IPS-18a (cell line): ENCODE data around the gene SLC49A3.

Experiments used
- H3K27ac ChIP-seq: one replicate; pipeline ENCODE4 v1.5.1; 2013; ENCODE audit warnings: low read length
- H3K27me3 ChIP-seq: one replicate; pipeline ENCODE4 v1.6.1; 2013; ENCODE audit warnings: mild to moderate bottlenecking, low read length; ENCODE audit not compliant: control insufficient read depth, insufficient read depth
- H3K36me3 ChIP-seq: one replicate; pipeline ENCODE4 v1.6.1; 2013; ENCODE audit warnings: low read depth, low read length; ENCODE audit not compliant: control insufficient read depth
- H3K4me1 ChIP-seq: one replicate; pipeline ENCODE4 v1.6.1; 2013; ENCODE audit warnings: low read depth, low read length; ENCODE audit not compliant: control insufficient read depth
- H3K4me3 ChIP-seq: one replicate; pipeline ENCODE4 v1.5.1; 2013; ENCODE audit warnings: low read length
- H3K9ac ChIP-seq: one replicate; pipeline ENCODE4 v1.6.1; 2013; ENCODE audit warnings: mild to moderate bottlenecking, low read length, moderate library complexity
- H3K9me3 ChIP-seq: one replicate; pipeline ENCODE4 v1.6.1; 2013; ENCODE audit warnings: low read depth, low read length; ENCODE audit not compliant: control insufficient read depth

Gene SLC49A3

DNA sequence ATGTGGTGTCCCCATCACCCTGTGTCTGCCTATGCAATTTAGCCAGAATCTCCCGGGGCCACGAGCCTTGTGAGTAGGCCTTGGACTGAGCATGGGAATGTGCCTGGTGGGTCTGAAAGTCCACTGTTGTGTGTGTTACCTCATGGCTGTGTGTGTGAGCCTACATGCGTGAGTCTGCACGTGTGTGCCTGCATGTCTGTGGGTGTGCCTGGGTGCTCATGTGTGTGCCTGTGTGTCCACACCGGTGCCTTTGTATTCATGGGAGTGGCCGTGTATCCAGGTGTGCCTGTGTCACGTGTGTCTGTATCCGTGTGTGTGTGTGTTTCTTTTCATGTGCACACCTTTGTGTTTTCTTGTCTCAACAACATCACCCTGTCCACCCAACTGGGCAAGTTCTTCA is 29.1 kb downstream of the SLC49A3 start:
- H3K36me3 ChIP-seq = no peaks in the 10 kb centered on the region
- H3K9ac ChIP-seq = no peak overlapping the region
- H3K4me1 ChIP-seq = no peaks in the 10 kb centered on the region
- H3K27me3 ChIP-seq = no peaks in the 10 kb centered on the region
- no peak overlapping the region for H3K27ac ChIP-seq
- H3K9me3 ChIP-seq = no peaks in the 10 kb centered on the region
- H3K4me3 ChIP-seq = no peak overlapping the region

DNA sequence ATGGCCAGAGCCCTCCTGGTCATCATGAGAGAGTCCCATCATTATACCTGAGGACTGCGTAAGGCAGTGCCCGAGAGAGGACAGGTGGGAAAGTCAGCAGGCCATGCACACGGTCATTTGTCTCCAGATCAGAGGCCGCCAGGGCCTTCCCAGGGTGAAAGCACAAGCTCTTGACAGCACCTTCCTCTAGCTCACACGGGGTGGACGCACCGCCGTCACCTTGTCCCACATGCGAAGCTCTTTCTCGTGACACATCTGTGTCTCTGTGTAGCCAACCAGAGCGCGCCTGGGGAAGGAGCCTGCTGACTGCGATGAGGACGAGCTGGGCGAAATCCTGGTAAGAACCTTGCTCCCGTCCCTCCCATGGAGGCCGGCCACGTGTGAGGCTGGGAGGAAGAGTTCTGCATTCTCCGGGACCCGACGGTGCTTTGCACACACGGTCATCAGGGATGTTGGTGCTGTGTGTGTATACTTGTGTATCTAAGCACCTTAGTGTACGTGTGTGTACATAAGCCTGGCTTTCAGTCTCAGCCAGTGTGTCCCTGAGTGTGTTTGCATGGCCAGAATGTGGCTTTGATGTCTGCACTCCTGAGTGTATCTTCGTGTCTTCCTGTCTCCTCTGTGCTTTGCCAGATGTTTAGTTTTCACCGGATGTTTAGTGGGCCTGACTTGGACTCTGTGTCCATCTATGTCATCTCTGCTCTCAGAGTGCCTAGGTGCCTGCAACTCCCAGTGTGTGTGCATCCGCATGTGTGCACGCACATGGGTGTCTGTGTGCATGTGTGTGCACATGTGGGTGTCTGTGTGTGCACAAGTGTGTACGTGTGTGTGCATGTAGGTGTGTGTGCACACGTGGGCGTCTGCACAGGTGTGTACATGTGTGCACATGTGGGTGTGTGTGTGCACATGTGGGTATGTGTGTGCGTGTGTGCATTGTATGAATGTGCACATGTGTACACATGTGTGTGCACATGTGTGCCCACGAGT is 30.0 kb downstream of the SLC49A3 start:
- H3K4me3 ChIP-seq = no peak overlapping the region
- H3K9ac ChIP-seq = no peak overlapping the region
- H3K4me1 ChIP-seq = no peaks in the 10 kb centered on the region
- no peaks in the 10 kb centered on the region for H3K9me3 ChIP-seq
- H3K27ac ChIP-seq = no peak overlapping the region
- H3K36me3 ChIP-seq = no peaks in the 10 kb centered on the region
- no peaks in the 10 kb centered on the region for H3K27me3 ChIP-seq

DNA sequence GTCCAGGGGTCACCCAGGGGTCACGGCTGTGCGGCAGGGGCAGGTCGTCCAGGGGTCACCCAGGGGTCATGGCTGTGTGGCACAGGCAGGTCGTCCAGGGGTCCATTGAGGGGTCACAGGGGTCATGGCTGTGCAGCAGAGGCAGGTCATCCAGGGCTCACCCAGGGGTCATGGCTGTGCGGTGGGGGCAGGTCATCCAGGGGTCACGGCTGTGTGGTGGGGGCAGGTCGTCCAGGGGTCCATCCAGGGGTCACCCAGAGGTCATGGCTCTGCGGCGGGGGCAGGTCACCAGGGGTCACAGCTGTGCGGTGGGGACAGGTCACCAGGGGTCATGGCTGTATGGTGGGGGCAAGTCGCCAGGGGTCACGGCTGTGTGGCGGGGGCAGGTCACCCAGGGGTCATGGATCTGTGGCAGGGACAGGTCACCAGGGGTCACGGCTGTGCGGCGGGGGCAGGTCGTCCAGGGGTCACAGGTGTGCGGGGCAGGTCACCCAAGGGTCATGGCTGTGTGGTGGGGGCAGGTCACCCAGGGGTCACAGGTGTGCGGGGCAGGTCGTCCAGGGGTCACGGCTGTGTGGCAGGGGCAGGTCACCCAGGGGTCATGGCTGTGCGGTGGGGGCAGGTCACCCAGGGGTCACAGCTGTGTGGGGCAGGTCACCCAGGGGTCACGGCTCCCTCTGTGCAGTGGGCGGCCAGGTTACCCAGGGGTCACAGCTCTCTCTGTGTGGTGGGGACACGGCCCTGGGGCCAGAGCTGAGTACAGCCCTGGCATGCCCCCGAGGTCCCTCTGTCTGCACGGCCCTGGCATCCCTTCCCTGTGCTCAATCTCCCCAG is 30.9 kb downstream of the SLC49A3 start:
- Histone ChIP-seq H3K27me3 (no peaks in the 10 kb centered on the region), H3K4me3 (no peak overlapping the region), H3K9me3 (no peaks in the 10 kb centered on the region), H3K9ac (no peak overlapping the region), H3K4me1 (no peaks in the 10 kb centered on the region), H3K27ac (no peak overlapping the region), H3K36me3 (no peaks in the 10 kb centered on the region)

DNA sequence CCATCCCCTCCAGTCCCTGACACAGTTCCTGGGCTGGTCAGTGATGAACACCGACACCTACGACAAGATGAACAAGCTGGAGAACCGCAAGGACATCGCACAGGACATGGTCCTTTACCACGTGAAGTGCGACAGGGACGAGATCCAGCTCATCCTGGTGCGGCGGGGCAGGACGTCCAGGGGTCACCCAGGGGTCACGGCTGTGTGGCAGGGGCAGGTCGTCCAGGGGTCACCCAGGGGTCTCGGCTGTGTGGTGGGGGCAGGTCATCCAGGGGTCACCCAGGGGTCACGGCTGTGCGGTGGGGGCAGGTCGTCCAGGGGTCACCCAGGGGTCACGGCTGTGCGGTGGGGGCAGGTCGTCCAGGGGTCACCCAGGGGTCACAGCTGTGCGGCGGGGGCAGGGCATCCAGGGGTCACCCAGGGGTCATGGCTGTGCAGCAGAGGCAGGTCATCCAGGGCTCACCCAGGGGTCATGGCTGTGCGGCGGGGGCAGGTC is 31.6 kb downstream of the SLC49A3 start:
- Histone ChIP-seq H3K9me3 (no peaks in the 10 kb centered on the region), H3K36me3 (no peaks in the 10 kb centered on the region), H3K27ac (no peak overlapping the region), H3K4me1 (no peaks in the 10 kb centered on the region), H3K9ac (no peak overlapping the region), H3K27me3 (no peaks in the 10 kb centered on the region), H3K4me3 (no peak overlapping the region)

DNA sequence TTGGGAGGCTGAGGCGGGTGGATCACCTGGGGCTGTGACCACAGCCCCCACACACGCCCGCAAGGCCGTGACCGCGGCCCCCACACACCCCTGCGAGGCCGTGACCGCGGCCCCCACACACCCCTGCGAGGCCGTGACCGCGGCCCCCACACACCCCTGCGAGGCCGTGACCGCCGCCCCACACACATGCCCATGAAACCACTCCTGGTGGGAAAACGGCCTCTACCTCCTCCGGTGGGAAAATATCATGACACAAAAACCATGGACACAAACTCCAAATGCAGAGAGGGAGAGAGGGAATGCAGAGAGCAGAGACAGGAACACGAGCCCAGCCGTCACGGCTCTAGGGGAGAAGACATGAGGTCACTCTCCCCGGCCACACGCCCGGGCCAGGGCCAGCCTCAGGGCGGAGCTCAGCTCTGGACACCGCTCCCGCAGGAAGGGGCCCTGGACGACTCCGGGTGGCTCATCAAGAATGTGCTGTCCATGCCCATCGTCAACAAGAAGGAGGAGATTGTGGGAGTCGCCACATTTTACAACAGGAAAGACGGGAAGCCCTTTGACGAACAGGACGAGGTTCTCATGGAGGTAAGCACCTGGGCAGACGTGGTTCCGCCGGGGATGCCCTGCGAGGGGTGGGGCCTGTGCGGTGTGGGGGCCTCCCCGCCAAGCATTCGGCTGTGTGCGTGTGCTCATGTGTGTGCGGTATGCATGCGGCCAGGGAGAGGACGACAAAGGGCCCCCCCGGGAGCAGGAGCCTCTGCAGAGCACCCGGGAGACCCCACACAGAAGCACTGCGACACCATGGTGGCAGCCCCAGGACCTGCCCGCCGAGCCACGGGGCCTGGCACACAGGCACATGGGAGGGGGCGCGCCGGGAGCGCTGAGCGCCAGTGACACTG is 32.3 kb downstream of the SLC49A3 start:
- Histone ChIP-seq H3K27ac (no peak overlapping the region), H3K27me3 (no peaks in the 10 kb centered on the region), H3K9ac (no peak overlapping the region), H3K4me1 (no peaks in the 10 kb centered on the region), H3K4me3 (no peak overlapping the region), H3K36me3 (no peaks in the 10 kb centered on the region), H3K9me3 (no peaks in the 10 kb centered on the region)

DNA sequence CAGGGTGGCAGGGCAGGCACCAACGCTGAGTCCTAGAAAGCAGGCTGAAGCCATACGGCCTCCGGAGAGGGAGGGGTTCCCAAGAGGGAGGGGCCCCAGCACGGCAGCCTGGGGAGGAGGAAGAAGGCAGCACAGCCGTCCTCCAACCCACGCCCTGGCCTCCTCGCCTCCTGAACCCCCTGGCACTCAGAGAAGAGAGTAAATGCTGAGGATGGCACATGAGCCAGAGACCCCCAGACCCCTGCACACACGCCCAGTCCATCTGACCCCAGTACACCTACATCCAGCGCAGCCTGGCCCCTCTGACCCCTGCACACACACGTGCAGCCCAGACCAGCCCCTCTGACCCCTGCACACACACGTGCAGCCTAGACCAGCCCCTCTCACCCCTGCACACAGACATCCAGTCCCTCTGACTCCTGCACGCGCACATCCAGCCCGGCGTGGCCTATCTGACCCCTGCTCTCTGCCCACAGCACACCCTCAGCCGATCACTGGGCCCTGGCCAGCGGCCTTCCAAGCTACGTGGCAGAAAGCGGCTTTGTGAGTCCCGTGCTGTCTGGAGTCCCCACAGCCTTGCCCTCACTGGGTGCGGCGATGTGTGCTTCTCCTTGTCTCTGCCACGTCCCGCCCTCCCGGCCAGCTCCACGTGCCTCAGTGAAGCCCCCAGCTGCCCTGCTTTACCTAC is 33.3 kb downstream of the SLC49A3 start:
- no peaks in the 10 kb centered on the region for H3K9me3 ChIP-seq
- no peak overlapping the region for H3K4me3 ChIP-seq
- H3K9ac ChIP-seq = no peak overlapping the region
- no peaks in the 10 kb centered on the region for H3K27me3 ChIP-seq
- H3K36me3 ChIP-seq = no peaks in the 10 kb centered on the region
- no peaks in the 10 kb centered on the region for H3K4me1 ChIP-seq
- no peak overlapping the region for H3K27ac ChIP-seq

DNA sequence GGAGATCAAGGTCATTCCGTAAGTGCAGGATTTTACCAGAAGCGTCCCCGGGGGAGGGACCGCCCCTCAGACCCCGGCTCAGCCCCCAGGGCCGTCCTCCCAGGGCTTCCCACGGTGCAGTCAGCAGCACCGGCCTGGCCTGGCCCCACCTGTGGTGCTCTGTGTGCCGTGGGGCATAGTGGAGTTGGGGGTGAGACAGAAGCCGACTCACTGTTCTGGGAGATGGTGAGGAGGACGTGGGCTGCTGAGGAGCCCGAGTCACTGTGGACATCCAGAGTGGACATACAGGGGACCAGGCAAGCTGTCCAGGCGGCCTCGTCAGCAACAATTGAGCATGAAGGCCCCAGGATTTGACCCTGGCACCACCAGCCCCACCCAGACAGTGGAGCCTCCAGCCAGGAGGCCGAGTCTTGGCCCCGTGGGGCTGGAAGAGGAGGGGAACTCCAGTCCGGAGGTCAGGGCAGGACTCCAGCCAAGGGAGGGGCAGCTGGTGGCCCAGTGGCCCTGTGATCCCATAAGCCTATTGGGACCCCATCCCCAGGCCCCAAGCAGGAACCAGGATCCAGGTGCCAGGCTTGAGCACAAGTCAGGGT is 34.0 kb downstream of the SLC49A3 start:
- Histone ChIP-seq H3K27ac (no peak overlapping the region), H3K4me1 (no peaks in the 10 kb centered on the region)

DNA sequence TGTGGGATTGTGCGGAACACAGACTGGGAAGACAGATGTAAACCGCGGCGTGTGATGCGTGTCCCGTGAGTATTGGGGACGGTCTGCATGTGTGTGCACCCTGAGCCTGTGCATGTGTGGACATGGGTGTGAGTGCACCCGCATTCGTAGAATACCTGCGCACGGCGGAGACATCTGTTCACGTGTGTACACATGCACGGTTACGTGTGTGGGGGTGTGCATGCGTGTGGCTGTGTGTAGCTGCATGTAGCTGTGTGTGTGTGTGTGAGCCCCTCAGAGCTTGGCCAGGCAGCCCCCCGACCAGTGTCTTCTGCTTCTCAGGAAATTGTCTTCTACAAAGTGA is 34.5 kb downstream of the SLC49A3 start:
- Histone ChIP-seq H3K36me3 (no peaks in the 10 kb centered on the region), H3K4me3 (no peak overlapping the region), H3K4me1 (no peaks in the 10 kb centered on the region), H3K27ac (no peak overlapping the region), H3K9ac (no peak overlapping the region), H3K27me3 (no peaks in the 10 kb centered on the region), H3K9me3 (no peaks in the 10 kb centered on the region)

More for the DNA sequence above, 34.0 kb downstream of the SLC49A3 start:
- Histone ChIP-seq H3K9me3 (no peaks in the 10 kb centered on the region), H3K4me3 (no peak overlapping the region), H3K9ac (no peak overlapping the region), H3K36me3 (no peaks in the 10 kb centered on the region), H3K27me3 (no peaks in the 10 kb centered on the region)

DNA sequence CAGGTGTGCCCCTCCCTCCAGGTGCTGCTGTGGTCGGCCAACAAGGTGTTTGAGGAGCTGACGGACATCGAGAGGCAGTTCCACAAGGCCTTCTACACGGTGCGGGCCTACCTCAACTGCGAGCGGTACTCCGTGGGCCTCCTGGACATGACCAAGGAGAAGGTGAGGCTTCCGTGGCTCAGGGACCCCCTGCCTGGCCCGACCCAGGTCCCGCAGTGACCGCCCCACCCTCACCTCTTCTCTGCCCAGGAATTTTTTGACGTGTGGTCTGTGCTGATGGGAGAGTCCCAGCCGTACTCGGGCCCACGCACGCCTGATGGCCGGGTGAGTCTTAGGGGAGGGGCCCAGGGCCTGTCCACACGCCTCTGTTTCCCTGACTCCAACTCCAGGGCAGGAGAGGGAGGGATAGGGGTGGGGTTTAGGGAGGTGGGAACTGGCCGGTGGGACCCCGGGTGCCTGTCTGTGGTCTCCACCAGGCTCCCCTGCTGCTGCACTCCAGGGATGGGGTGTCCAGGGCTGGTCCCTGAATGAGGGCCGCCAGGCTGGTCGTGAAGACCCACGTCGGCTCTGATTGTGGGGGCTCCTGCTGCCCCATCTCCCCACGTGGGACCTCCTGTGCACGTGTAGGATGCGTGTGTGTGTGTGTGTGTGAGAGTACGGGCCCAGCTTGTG is 35.0 kb downstream of the SLC49A3 start:
- Histone ChIP-seq H3K9me3 (no peaks in the 10 kb centered on the region), H3K36me3 (no peaks in the 10 kb centered on the region), H3K27ac (no peak overlapping the region), H3K9ac (no peak overlapping the region), H3K4me3 (no peak overlapping the region), H3K4me1 (no peaks in the 10 kb centered on the region), H3K27me3 (no peaks in the 10 kb centered on the region)
